ENCODE results near the gene TOLLIP.

DNA sequence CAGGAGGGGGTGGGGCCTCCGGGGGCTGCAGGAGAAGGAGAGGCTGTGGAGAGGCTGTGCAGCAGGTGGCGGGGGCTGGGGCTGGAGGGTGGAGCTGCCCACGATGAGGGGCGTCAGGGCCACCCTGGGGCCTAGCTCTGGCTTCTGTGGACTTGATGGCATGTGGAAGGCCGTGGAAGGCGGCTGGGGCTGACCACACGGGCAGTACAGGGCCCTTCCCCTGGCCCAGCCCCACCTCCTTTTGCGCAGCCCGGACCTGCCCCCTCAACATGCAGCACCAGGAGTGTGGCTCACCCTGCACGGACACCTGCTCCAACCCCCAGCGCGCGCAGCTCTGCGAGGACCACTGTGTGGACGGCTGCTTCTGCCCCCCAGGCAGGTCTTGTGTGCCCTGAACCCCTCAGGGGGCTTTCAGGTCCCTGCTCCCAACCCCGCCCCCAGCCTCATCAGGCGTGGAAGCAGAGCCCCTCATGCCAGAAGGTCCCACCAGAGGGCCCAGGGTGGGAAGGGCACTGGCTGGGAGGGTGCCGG, 80.4 kb downstream of the TOLLIP start:
- TF ChIP-seq ZSCAN5A (tag by site-specific recombination; IDR thresholded peaks at IDR 0.05): no peak
- TF ChIP-seq SALL2 (tag by site-specific recombination; IDR thresholded peaks at IDR 0.05; ENCODE audit: borderline replicate concordance): no peak
- TF ChIP-seq, protein P1, sequence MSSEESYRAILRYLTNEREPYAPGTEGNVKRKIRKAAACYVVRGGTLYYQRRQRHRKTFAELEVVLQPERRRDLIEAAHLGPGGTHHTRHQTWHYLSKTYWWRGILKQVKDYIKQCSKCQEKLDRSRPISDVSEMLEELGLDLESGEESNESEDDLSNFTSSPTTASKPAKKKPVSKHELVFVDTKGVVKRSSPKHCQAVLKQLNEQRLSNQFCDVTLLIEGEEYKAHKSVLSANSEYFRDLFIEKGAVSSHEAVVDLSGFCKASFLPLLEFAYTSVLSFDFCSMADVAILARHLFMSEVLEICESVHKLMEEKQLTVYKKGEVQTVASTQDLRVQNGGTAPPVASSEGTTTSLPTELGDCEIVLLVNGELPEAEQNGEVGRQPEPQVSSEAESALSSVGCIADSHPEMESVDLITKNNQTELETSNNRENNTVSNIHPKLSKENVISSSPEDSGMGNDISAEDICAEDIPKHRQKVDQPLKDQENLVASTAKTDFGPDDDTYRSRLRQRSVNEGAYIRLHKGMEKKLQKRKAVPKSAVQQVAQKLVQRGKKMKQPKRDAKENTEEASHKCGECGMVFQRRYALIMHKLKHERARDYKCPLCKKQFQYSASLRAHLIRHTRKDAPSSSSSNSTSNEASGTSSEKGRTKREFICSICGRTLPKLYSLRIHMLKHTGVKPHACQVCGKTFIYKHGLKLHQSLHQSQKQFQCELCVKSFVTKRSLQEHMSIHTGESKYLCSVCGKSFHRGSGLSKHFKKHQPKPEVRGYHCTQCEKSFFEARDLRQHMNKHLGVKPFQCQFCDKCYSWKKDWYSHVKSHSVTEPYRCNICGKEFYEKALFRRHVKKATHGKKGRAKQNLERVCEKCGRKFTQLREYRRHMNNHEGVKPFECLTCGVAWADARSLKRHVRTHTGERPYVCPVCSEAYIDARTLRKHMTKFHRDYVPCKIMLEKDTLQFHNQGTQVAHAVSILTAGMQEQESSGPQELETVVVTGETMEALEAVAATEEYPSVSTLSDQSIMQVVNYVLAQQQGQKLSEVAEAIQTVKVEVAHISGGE (tag by site-specific recombination; conservative IDR thresholded peaks at IDR 0.05; ENCODE audit: low read depth): no peak
- TF ChIP-seq CTCF (tag by site-specific recombination; IDR thresholded peaks at IDR 0.05): no peak
- TF ChIP-seq KLF7 (tag by site-specific recombination; IDR thresholded peaks at IDR 0.05; ENCODE audit: borderline replicate concordance): no peak
- no peak for TF ChIP-seq ZNF274 (IDR thresholded peaks at IDR 0.05; ENCODE audit: low read length)
- TF ChIP-seq ZNF274 (tag by site-specific recombination; IDR thresholded peaks at IDR 0.05; ENCODE audit: borderline replicate concordance): no peak
- no peak for TF ChIP-seq ZNF747 (tag by site-specific recombination; IDR thresholded peaks at IDR 0.05)
- no peak for TF ChIP-seq ZNF596 (tag by site-specific recombination; IDR thresholded peaks at IDR 0.05)
- TF ChIP-seq ZNF585B (tag by site-specific recombination; IDR thresholded peaks at IDR 0.05): no peak
- no peak for TF ChIP-seq ZNF610 (tag by site-specific recombination; IDR thresholded peaks at IDR 0.05; ENCODE audit: borderline replicate concordance)
- no peak for TF ChIP-seq ZFP37 (tag by site-specific recombination; IDR thresholded peaks at IDR 0.05)
- TF ChIP-seq ZNF132 (tag by site-specific recombination; IDR thresholded peaks at IDR 0.05; ENCODE audit: borderline replicate concordance): no peak
- no peak for TF ChIP-seq ZEB2 (tag by site-specific recombination; IDR thresholded peaks at IDR 0.05)
- no peak for TF ChIP-seq ZSCAN23 (tag by site-specific recombination; IDR thresholded peaks at IDR 0.05)

Data from HEK293 (cell line).